Activated gamma-delta T cell treated with Interleukin-2 at 50 U/mL for 16 hours (primary cell): ENCODE results near the gene USP17L13.
"Not testable (repeated sequence)": the region's sequence is repeated elsewhere in the genome, so short reads cannot be mapped to it uniquely, and the experiment has no call there.

Experiments
- DNase-seq: peaks from one replicate; pipeline ENCODE4 v3.0.0-alpha.2; 2020

The USP17L13 gene, protein sequence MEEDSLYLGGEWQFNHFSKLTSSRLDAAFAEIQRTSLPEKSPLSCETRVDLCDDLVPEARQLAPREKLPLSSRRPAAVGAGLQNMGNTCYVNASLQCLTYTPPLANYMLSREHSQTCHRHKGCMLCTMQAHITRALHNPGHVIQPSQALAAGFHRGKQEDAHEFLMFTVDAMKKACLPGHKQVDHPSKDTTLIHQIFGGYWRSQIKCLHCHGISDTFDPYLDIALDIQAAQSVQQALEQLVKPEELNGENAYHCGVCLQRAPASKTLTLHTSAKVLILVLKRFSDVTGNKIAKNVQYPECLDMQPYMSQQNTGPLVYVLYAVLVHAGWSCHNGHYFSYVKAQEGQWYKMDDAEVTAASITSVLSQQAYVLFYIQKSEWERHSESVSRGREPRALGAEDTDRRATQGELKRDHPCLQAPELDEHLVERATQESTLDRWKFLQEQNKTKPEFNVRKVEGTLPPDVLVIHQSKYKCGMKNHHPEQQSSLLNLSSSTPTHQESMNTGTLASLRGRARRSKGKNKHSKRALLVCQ

DNA sequence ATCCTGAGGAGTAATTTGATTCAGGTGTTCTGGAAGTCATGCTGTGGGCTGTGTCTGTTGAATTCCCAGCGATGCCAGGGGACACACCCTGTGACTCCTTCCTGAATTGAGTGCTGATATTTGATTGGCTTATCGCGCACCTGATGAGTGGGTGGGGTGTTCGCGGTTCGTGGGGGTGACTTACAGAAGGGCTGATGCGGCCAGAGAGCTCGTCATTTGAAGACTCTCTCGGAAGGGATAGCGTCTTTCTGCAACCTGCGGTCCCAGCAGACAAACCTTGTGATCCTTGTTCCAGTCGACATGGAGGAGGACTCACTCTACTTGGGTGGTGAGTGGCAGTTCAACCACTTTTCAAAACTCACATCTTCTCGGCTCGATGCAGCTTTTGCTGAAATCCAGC, at the start of gene USP17L13:
TSS of gene USP17L13 (plus strand) at position 301 of the 400 bp plus-strand sequence. CDS start at position 301, 0 bp downstream.
- not testable (repeated sequence) for DNase-seq

DNA sequence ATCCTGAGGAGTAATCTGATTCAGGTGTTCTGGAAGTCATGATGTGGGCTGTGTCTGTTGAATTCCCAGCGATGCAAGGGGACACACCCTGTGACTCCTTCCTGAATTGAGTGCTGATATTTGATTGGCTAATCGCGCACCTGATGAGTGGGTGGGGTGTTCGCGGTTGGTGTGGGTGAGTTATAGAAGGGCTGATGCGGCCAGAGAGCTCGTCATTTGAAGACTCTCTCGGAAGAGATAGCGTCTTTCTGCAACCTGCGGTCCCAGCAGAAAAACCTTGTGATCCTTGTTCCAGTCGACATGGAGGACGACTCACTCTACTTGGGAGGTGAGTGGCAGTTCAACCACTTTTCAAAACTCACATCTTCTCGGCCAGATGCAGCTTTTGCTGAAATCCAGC, 14.3 kb upstream of the USP17L13 start, which contains the start of gene USP17L10:
TSS of gene USP17L10 (plus strand) at position 301 of the 400 bp plus-strand sequence. CDS start at position 301, 0 bp downstream.
- DNase-seq = not testable (repeated sequence)

GRCh38 chr4:9214701-9215100, 10.0 kb upstream of the USP17L13 start:
- not testable (repeated sequence) for DNase-seq

GRCh38 chr4:9215105-9215504, 9.6 kb upstream of the USP17L13 start, which contains the start of gene USP17L11:
TSS of gene USP17L11 (plus strand) at chr4:9215405. CDS start at chr4:9215405, 0 bp downstream.
- not testable (repeated sequence) for DNase-seq

DNA sequence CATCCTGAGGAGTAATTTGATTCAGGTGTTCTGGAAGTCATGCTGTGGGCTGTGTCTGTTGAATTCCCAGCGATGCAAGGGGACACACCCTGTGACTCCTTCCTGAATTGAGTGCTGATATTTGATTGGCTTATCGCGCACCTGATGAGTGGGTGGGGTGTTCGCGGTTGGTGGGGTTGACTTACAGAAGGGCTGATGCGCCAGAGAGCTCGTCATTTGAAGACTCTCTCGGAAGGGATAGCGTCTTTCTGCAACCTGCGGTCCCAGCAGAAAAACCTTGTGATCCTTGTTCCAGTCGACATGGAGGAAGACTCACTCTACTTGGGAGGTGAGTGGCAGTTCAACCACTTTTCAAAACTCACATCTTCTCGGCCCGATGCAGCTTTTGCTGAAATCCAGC, 4.8 kb upstream of the USP17L13 start, which contains the start of gene USP17L12:
TSS of gene USP17L12 (plus strand) at position 301 of the 400 bp plus-strand sequence. CDS start at position 301, 0 bp downstream.
- DNase-seq = not testable (repeated sequence)

GRCh38 chr4:9230249-9230648, 5.6 kb downstream of the USP17L13 start:
- DNase-seq = not testable (repeated sequence)

DNA sequence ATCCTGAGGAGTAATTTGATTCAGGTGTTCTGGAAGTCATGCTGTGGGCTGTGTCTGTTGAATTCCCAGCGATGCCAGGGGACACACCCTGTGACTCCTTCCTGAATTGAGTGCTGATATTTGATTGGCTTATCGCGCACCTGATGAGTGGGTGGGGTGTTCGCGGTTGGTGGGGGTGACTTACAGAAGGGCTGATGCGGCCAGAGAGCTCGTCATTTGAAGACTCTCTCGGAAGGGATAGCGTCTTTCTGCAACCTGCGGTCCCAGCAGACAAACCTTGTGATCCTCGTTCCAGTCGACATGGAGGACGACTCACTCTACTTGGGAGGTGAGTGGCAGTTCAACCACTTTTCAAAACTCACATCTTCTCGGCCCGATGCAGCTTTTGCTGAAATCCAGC, 9.4 kb downstream of the USP17L13 start, which contains the start of gene USP17L15:
TSS of gene USP17L15 (plus strand) at position 301 of the 400 bp plus-strand sequence. CDS start at position 301, 0 bp downstream.
- not testable (repeated sequence) for DNase-seq

DNA sequence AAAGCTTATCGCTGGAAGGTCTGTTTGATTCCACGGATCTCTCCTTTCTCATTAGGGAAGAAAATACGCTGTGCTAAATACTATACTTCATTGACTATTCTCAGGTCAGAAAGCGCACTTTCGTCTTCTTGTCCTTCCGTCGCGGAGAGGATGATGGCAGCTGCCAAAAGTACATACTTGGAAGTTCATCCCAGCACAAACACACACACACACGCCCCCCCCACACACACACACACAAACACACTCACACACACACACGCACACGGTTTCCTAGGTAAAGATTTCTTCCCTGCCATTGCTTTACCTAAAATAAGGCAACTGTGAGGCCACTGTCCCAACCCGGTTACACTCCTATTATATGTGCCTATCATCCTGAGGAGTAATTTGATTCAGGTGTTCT, 13.8 kb downstream of the USP17L13 start:
- DNase-seq = not testable (repeated sequence)

GRCh38 chr4:9243579-9243978, 18.9 kb downstream of the USP17L13 start, which contains the start of gene USP17L17:
TSS of gene USP17L17 (plus strand) at chr4:9243879. CDS start at chr4:9243879, 0 bp downstream.
- not testable (repeated sequence) for DNase-seq

DNA sequence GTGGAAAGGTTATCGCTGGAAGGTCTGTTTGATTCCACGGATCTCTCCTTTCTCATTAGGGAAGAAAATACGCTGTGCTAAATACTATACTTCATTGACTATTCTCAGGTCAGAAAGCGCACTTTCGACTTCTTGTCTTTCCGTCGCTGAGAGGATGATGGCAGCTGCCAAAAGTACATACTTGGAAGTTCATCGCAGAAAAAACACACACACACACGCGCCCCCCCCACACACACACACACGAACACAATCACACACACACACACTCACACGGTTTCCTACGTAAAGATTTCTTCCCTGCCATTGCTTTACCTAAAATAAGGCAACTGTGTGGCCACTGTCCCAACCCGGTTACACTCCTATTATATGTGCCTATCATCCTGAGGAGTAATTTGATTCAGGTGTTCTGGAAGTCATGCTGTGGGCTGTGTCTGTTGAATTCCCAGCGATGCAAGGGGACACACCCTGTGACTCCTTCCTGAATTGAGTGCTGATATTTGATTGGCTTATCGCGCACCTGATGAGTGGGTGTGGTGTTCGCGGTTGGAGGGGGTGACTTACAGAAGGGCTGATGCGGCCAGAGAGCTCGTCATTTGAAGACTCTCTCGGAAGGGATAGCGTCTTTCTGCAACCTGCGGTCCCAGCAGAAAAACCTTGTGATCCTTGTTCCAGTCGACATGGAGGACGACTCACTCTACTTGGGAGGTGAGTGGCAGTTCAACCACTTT, 23.4 kb downstream of the USP17L13 start, which contains the start of gene USP17L18:
TSS of gene USP17L18 (plus strand) at position 678 of the 728 bp plus-strand sequence. CDS start at position 678, 0 bp downstream.
- peak; percentile 5 for DNase-seq

GRCh38 chr4:9253078-9253477, 28.4 kb downstream of the USP17L13 start, which contains the start of gene USP17L19:
TSS of gene USP17L19 (plus strand) at chr4:9253378. CDS start at chr4:9253378, 0 bp downstream.
- DNase-seq = not testable (repeated sequence)

DNA sequence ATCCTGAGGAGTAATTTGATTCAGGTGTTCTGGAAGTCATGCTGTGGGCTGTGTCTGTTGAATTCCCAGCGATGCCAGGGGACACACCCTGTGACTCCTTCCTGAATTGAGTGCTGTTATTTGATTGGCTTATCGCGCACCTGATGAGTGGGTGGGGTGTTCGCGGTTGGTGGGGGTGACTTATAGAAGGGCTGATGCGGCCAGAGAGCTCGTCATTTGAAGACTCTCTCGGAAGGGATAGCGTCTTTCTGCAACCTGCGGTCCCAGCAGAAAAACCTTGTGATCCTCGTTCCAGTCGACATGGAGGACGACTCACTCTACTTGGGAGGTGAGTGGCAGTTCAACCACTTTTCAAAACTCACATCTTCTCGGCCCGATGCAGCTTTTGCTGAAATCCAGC, 33.1 kb downstream of the USP17L13 start, which contains the start of gene USP17L20:
TSS of gene USP17L20 (plus strand) at position 301 of the 400 bp plus-strand sequence. CDS start at position 301, 0 bp downstream.
- DNase-seq = not testable (repeated sequence)

- not testable (repeated sequence) for DNase-seq
These were observed 37.9 kb downstream of the USP17L13 start, which contains the start of gene USP17L21 for GRCh38 chr4:9262572-9262971. TSS of gene USP17L21 (plus strand) at chr4:9262872. CDS start at chr4:9262872, 0 bp downstream.

GRCh38 chr4:9267319-9267718, 42.6 kb downstream of the USP17L13 start, which contains the start of gene USP17L22:
TSS of gene USP17L22 (plus strand) at chr4:9267619. CDS start at chr4:9267619, 0 bp downstream.
- DNase-seq = not testable (repeated sequence)

DNA sequence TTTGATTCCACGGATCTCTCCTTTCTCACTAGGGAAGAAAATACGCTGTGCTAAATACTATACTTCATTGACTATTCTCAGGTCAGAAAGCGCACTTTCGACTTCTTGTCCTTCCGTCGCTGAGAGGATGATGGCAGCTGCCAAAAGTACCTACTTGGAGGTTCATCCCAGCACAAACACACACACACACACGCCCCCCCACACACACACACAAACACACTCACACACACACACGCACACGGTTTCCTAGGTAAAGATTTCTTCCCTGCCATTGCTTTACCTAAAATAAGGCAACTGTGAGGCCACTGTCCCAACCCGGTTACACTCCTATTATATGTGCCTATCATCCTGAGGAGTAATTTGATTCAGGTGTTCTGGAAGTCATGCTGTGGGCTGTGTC, 47.0 kb downstream of the USP17L13 start:
- DNase-seq = peak; percentile 12
